SU-DHL-6 (cell line): ENCODE measurements around the gene C21orf58.

Experiments
- H2AFZ ChIP-seq: fragments of 200-600 bp; sonication (generic); 2 replicates; pipeline ENCODE4 v1.6.1; 2014; ENCODE audit warnings: low read depth, mild to moderate bottlenecking, moderate library complexity, mixed read lengths, antibody characterized with exemption, low read length; ENCODE audit not compliant: severe bottlenecking
- H3F3A ChIP-seq: fragments of 200-600 bp; shearing (Covaris generic); 2 replicates; pipeline ENCODE4 v1.6.0; 2016; ENCODE audit warnings: antibody characterized with exemption, mild to moderate bottlenecking; ENCODE audit not compliant: insufficient read depth
- H3K27ac ChIP-seq: fragments of 200-600 bp; sonication (generic); 2 replicates; pipeline ENCODE4 v1.5.1; 2016; ENCODE audit warnings: low read depth, mild to moderate bottlenecking, low read length, moderate library complexity, mixed read lengths
- H3K27me3 ChIP-seq: fragments of 200-600 bp; sonication (generic), shearing (Covaris generic); 2 replicates; pipeline ENCODE4 v1.6.0; 2014; ENCODE audit warnings: mild to moderate bottlenecking, low read length
- H3K36me3 ChIP-seq: fragments of 200-600 bp; sonication (generic); 2 replicates; pipeline ENCODE4 v1.6.1; 2014; ENCODE audit warnings: mild to moderate bottlenecking, low read length, mixed read lengths
- H3K4me2 ChIP-seq: fragments of 300-600, 200-600 bp; shearing (Covaris generic), sonication (generic); 2 replicates; pipeline ENCODE4 v1.6.0; 2014; ENCODE audit warnings: low read length, low read depth, mild to moderate bottlenecking; ENCODE audit not compliant: poor library complexity, severe bottlenecking
- H3K4me3 ChIP-seq: fragments of 200-600 bp; sonication (generic); 2 replicates; pipeline ENCODE4 v1.5.1; 2014; ENCODE audit warnings: antibody characterized with exemption, low read length, mild to moderate bottlenecking, mixed read lengths; ENCODE audit not compliant: insufficient read depth, poor library complexity, severe bottlenecking
- H3K79me2 ChIP-seq: fragments of 200-600 bp; sonication (generic); 2 replicates; pipeline ENCODE4 v1.6.1; 2014; ENCODE audit warnings: mild to moderate bottlenecking, low read length, moderate library complexity; ENCODE audit not compliant: insufficient read depth
- H3K9ac ChIP-seq: fragments of 200-600 bp; sonication (generic); 2 replicates; pipeline ENCODE4 v1.7.0; 2014; ENCODE audit warnings: mild to moderate bottlenecking, low read length
- H3K9me2 ChIP-seq: fragments of 200-600 bp; sonication (generic); replicated peaks from 2 replicates; pipeline ENCODE4 v1.6.1; 2014; ENCODE audit warnings: low read length; ENCODE audit not compliant: insufficient read depth
- H3K9me3 ChIP-seq: fragments of 200-600 bp; sonication (generic); 2 replicates; pipeline ENCODE4 v1.6.1; 2014; ENCODE audit warnings: low read length, mixed read lengths; ENCODE audit not compliant: insufficient read depth
- H4K20me1 ChIP-seq: fragments of 200-600 bp; sonication (generic); 2 replicates; pipeline ENCODE4 v1.6.1; 2014; ENCODE audit warnings: low read depth, mild to moderate bottlenecking, antibody characterized with exemption, low read length, moderate library complexity, mixed read lengths
- EZH2phosphoT487 ChIP-seq: fragments of 200-600 bp; sonication (generic), shearing (Covaris generic); conservative IDR thresholded peaks from 2 replicates; pipeline ENCODE4 v1.6.1; 2018; ENCODE audit warnings: mild to moderate bottlenecking, antibody characterized with exemption, low read length, moderate library complexity, mixed read lengths
- TF ChIP-seq, protein P1 (sequence below): fragments of 200-600 bp; sonication (generic); IDR thresholded peaks from one replicate; pipeline ENCODE4 v1.5.1; 2017; ENCODE audit warnings: antibody characterized with exemption, mild to moderate bottlenecking, low read length, moderate library complexity; ENCODE audit not compliant: insufficient read depth, poor library complexity, severe bottlenecking

C21orf58 gene

GRCh38 chr21:46284077-46284644 lies 39.5 kb downstream of the C21orf58 start:
- Histone ChIP-seq H3K79me2 (peaks cover 79% of the 10 kb centered on the region), H4K20me1 (no peaks in the 10 kb centered on the region; the same call in 1 of the 2 replicates), H3K9me2 (no peaks in the 10 kb centered on the region), H3K4me2 (peak overlapping the region; percentile 86), H3K36me3 (peaks cover 10% of the 10 kb centered on the region; the same call in 1 of the 2 replicates), H3K27me3 (no peaks in the 10 kb centered on the region), H3F3A (peaks cover 16% of the 10 kb centered on the region; the same call in 1 of the 2 replicates), H3K4me3 (peak overlapping the region; percentile 83), H3K9ac (peak overlapping the region; percentile 91), H3K27ac (peak overlapping the region; percentile 32), H3K9me3 (no peaks in the 10 kb centered on the region), H2AFZ (no peak overlapping the region)
- TF ChIP-seq EZH2phosphoT487 = no peak

DNA sequence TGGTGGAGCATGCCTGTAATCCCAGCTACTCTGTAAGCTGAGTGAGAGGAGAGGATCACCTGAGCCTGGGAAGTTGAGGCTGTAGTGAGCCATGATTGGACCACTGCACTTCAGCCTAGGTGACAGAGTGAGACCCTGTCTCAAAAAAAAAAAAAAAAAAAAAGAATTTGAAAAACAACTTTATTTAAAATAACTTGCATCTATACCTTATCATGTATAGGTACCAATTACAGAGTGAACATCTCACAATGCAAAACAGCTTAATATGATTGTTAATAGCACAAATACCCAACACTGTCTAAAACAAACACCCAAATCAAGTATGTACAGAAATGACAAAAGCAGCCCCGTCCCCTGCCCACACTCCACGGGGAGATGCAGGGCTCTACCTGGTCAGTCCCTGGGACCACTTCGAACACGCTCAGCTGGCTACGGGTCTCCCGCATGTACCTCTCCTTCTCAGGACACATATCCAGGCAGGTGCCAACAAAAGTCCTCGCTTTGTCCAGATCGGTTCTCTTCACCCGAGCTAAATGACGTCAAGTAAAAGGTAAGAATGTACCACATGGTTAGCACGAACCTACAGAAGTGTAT lies 48.8 kb downstream of the C21orf58 start:
- no peak overlapping the region for H3K9ac ChIP-seq
- H3K36me3 ChIP-seq = peaks cover 20% of the 10 kb centered on the region
- peaks cover 7% of the 10 kb centered on the region; the same call in 1 of the 2 replicates for H3K79me2 ChIP-seq
- no peak overlapping the region for H2AFZ ChIP-seq
- TF ChIP-seq EZH2phosphoT487 = no peak
- TF ChIP-seq, protein P1, sequence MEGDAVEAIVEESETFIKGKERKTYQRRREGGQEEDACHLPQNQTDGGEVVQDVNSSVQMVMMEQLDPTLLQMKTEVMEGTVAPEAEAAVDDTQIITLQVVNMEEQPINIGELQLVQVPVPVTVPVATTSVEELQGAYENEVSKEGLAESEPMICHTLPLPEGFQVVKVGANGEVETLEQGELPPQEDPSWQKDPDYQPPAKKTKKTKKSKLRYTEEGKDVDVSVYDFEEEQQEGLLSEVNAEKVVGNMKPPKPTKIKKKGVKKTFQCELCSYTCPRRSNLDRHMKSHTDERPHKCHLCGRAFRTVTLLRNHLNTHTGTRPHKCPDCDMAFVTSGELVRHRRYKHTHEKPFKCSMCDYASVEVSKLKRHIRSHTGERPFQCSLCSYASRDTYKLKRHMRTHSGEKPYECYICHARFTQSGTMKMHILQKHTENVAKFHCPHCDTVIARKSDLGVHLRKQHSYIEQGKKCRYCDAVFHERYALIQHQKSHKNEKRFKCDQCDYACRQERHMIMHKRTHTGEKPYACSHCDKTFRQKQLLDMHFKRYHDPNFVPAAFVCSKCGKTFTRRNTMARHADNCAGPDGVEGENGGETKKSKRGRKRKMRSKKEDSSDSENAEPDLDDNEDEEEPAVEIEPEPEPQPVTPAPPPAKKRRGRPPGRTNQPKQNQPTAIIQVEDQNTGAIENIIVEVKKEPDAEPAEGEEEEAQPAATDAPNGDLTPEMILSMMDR = no peak
- H3K4me2 ChIP-seq = no peak overlapping the region
- no peak overlapping the region for H3K4me3 ChIP-seq
- no peaks in the 10 kb centered on the region; the same call in 1 of the 2 replicates for H3F3A ChIP-seq
- no peak overlapping the region for H3K27ac ChIP-seq
- H4K20me1 ChIP-seq = no peaks in the 10 kb centered on the region
- H3K27me3 ChIP-seq = no peaks in the 10 kb centered on the region
- H3K9me3 ChIP-seq = no peaks in the 10 kb centered on the region
- H3K9me2 ChIP-seq = no peaks in the 10 kb centered on the region

DNA sequence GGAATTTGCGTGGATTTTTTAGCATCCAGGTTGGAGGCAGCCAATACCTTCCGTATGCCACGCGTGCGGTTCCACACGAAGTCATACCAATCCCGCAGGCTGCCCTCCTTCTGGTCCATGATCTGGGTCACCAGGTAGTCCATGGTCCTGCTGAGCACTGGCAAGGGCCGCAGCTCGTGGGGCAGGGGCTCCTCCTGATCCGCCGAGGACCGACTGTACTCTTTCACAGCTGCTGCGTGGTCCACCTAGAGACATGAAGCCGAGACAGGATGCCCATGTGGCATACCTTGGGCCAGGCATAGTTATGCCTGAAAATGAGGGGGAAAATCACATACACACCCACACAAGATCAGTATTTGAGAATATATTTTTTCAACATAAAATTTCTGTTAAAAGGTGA lies 50.3 kb downstream of the C21orf58 start:
- Histone ChIP-seq H3K4me3 (no peak overlapping the region), H4K20me1 (no peaks in the 10 kb centered on the region), H3K27me3 (no peaks in the 10 kb centered on the region), H2AFZ (no peak overlapping the region), H3K36me3 (peaks cover 19% of the 10 kb centered on the region), H3K9me2 (no peaks in the 10 kb centered on the region), H3K9ac (no peak overlapping the region), H3K79me2 (no peaks in the 10 kb centered on the region), H3K9me3 (no peaks in the 10 kb centered on the region), H3K4me2 (no peak overlapping the region), H3K27ac (no peak overlapping the region), H3F3A (no peaks in the 10 kb centered on the region; the same call in 1 of the 2 replicates)
- TF ChIP-seq, protein P1 = no peak
- no peak for TF ChIP-seq EZH2phosphoT487

DNA sequence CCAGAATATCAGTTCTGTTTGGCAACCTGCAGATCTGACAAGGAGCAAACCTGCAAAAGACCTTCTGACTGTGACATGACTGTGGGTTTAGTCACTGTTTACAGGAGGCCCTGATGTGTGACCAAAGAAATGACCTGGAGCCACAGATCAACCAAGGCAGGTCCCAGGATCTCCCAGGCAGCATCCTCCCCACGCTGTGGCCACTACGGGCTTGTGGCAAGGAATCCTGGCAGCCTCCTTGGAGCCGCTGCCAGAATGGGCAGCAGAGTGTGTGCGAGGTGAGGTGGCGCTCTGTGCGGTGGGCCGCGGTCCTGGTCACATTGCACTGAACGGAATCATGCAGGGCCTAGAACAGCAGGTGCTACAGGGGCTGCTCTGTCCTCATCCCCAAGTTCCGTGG lies 54.2 kb downstream of the C21orf58 start:
- Histone ChIP-seq H3K79me2 (no peaks in the 10 kb centered on the region), H3K9me2 (no peaks in the 10 kb centered on the region), H4K20me1 (no peaks in the 10 kb centered on the region), H3K4me2 (no peak overlapping the region), H3K36me3 (peaks cover 13% of the 10 kb centered on the region), H3F3A (no peaks in the 10 kb centered on the region), H3K27ac (no peak overlapping the region), H3K9ac (no peak overlapping the region), H2AFZ (no peak overlapping the region), H3K4me3 (no peak overlapping the region), H3K27me3 (no peaks in the 10 kb centered on the region), H3K9me3 (no peaks in the 10 kb centered on the region)
- TF ChIP-seq, protein P1 = no peak
- TF ChIP-seq EZH2phosphoT487 = no peak
